HG03571 (cell line): ENCODE data around the gene OR5M3.

Source experiments
- ATAC-seq: cut with Tn5 transposase; IDR thresholded peaks from one replicate; pipeline ENCODE4 v1.9.1; 2021; ENCODE audit not compliant: unreplicated experiment

OR5M3 gene

GRCh38 chr11:56473252-56473651 is at the start of gene OR5M3:
Gene OR5M3 (minus strand): TSS chr11:56473352. CDS start chr11:56470497, 2,855 bp downstream.
- no peak for ATAC-seq

GRCh38 chr11:56522008-56522407 is 48.9 kb upstream of the OR5M3 start:
- ATAC-seq: no peak

GRCh38 chr11:56513280-56513679 is 40.1 kb upstream of the OR5M3 start:
- ATAC-seq: no peak

- no peak for ATAC-seq
Measured at GRCh38 chr11:56509439-56509838, 36.3 kb upstream of the OR5M3 start.

GRCh38 chr11:56497010-56497409 is 23.9 kb upstream of the OR5M3 start:
- no peak for ATAC-seq

GRCh38 chr11:56495117-56495516 is 22.0 kb upstream of the OR5M3 start:
- ATAC-seq: no peak

- no peak for ATAC-seq
Measured at GRCh38 chr11:56491270-56491669, 18.1 kb upstream of the OR5M3 start, which contains the start of gene OR5M8. Gene OR5M8 (minus strand): TSS chr11:56491370. CDS start chr11:56491370, 0 bp downstream.

GRCh38 chr11:56486801-56487200 is 13.6 kb upstream of the OR5M3 start:
- no peak for ATAC-seq

- no peak for ATAC-seq
Measured at GRCh38 chr11:56474729-56475235, 1.6 kb upstream of the OR5M3 start.

GRCh38 chr11:56457076-56457475 is 16.1 kb downstream of the OR5M3 start:
- no peak for ATAC-seq

- ATAC-seq: no peak
Measured at GRCh38 chr11:56453521-56453920, 19.6 kb downstream of the OR5M3 start.
